Measurements from ENCODE around the gene CLDN3. TPM values are rescaled to one million over a fixed set of nuclear protein-coding genes. Genes with fewer than 3 reads are reported as not detected.
"Not testable (repeated sequence)": the region's sequence is repeated elsewhere in the genome, so short reads cannot be mapped to it uniquely, and the experiment has no call there.

Gene CLDN3
- polyA plus RNA-seq, 2 of the 4 experiments (the other 2 are of a cell fraction), result 1.7 to 2.0 TPM

DNA sequence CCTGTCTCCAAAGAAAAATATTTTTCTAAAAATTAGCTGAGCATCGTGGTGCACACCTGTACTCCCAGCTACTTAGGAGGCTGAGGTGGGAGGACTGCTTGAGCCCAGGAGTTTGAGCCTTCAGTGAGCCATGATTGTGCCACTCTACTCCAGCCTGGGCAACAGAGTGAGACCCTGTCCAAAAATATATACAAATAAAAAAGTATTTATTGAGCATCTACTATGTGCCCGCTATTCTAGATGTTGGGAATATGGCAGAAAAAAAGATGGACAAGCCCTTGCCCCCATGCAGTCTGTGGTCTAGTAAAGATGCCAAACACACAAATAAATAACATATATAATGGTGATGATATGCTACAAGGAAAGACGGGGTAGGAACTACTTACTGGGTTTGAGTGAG is 46.3 kb downstream of the CLDN3 start:
- ChIA-PET POLR2A (no interaction called here), CTCF (interaction anchor here (2.4 to 8.6 kb wide), 7 partner anchors 7 to 116 kb away, joined by 16 to 290 read pairs (median 62); partner anchors contain the start of genes MLXIPL and VPS37D)
- WGBS (ENCODE audit: missing lambda C conversion rate), result 91% methylated on average over 3 of the region's 3 CpGs
- TF ChIP-seq HOXA7 (CRISPR knock-in tag; IDR thresholded peaks at IDR 0.05), result no peak
- 0 out of 6 replicates have a peak overlapping the region, but pooled peaks of 1 of the 2 experiments have one; percentile 4 for H3K27ac ChIP-seq
- DNase-seq (ENCODE audit: low read depth in 1 of 2, low spot score in 1 of 2), result no peak
- H3K9me3 ChIP-seq, result no peaks in the 10 kb centered on the region
- no peak for ATAC-seq
- H3K4me1 ChIP-seq, result peaks cover 34% of the 10 kb centered on the region
- no peak overlapping the region for H3K4me3 ChIP-seq
- FAIRE-seq, result no peak
- H3K4me2 ChIP-seq, result no peak overlapping the region

DNA sequence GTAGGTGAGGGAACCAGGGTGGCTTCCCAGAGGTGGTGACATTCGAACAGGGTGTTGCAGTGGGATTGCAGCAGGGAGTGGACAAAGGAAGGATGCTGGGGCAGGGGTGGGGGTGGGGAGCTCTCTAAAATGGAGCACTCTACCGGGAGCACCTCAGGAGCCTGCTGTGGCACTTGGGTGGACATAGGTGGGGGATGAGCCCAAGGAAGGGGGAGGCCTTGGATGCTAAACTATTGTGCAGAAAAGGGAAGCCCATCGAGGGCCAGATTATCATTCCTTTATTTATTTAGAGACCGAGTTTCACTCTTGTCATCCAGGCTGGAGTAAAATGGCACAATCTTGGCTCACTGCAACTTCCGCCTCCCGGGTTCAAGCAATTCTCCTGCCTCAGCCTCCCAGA is 47.3 kb downstream of the CLDN3 start:
- ATAC-seq (no peak), FAIRE-seq (no peak), DNase-seq (ENCODE audit: low read depth in 1 of 2, low spot score in 1 of 2) (no peak)
- Histone ChIP-seq H3K4me3 (no peak overlapping the region), H3K27ac (peak overlapping the region; percentile 99 to 100), H3K9me3 (no peaks in the 10 kb centered on the region), H3K4me1 (peaks cover 35% of the 10 kb centered on the region), H3K4me2 (peak overlapping the region; percentile 50; the same call in 2 of the 3 replicates)
- POLR2A ChIA-PET, result interaction anchor here (1.0 to 1.8 kb wide), 2 partner anchors 16 to 18 kb away, joined by 3 to 6 read pairs; partner anchors contain the start of gene ABHD11
- CTCF ChIA-PET, result interaction anchor here (1.5 to 8.6 kb wide), 6 partner anchors 11 to 114 kb away, joined by 6 to 290 read pairs (median 74); partner anchors contain the start of gene VPS37D
- WGBS (ENCODE audit: missing lambda C conversion rate), result 74% methylated on average over 6 of the region's 6 CpGs
- TF ChIP-seq ZFP36 (IDR thresholded peaks at IDR 0.05; ENCODE audit: borderline replicate concordance, partially characterized antibody) (peak; percentile 8), MAFK (IDR thresholded peaks at IDR 0.05; ENCODE audit: partially characterized antibody) (no peak), JUN (IDR thresholded peaks at IDR 0.05) (no peak)

DNA sequence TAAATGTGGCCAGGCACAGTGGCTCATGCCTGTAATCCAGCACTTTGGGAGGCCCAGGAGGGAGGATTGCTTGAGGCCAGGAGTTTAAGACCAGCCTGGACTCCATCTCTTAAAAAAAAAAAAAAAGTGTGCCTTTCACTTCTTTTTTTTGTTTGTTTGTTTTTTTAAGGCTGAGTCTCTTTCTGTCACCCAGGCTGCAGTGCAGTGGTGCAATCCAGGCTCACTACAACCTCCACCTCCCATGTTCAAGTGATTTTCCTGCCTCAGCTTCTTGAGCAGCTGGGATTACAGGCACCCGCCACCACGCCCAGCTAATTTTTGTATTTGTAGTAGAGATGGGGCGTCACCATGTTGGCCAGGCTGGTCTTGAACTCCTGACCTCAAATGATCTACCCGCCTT is 47.9 kb downstream of the CLDN3 start:
- not testable (repeated sequence) for H3K4me3 ChIP-seq; ATAC-seq; FAIRE-seq; DNase-seq (ENCODE audit: low read depth in 1 of 2, low spot score in 1 of 2); H3K9me3 ChIP-seq
- Histone ChIP-seq H3K27ac (peak overlapping the region; percentile 99 to 100), H3K4me1 (peaks cover 41% of the 10 kb centered on the region), H3K4me2 (peak overlapping the region; percentile 50)
- CTCF ChIA-PET, result interaction anchor here (0.6 to 8.6 kb wide), 7 partner anchors 12 to 114 kb away, joined by 4 to 290 read pairs (median 62); partner anchors contain the start of gene VPS37D
- WGBS (ENCODE audit: missing lambda C conversion rate), result 70% methylated on average over 4 of the region's 4 CpGs
- POLR2A ChIA-PET, result interaction anchor here (1.8 kb wide), 1 partner anchor 17 kb away, joined by 6 read pairs; no protein-coding TSS in a partner anchor

DNA sequence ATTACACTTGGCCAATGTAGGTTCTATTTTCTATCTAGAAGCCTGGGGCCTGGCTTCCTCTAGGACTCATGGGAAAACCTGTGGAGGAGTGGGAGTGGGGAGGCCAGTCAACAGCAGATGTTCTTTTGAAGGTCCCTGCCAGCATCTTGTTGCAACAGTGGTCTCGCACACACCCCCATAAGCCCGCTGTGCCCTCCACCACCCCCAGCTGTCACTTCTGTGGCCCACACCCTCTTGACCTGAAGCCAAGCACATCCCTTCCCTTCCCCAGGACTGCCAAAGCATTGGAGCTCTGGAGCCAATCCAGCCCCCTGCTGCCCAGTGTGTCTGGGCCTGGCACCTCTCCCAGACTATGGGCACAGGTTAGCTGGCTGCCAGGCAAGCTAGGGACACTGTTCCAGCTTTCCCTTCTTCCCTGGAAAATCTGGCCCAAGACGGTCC is 48.7 kb downstream of the CLDN3 start:
- H3K9me3 ChIP-seq, result no peaks in the 10 kb centered on the region
- peak overlapping the region; percentile 99 to 100 for H3K27ac ChIP-seq
- FAIRE-seq, result no peak
- peaks cover 49% of the 10 kb centered on the region for H3K4me1 ChIP-seq
- POLR2A ChIA-PET, result interaction anchor here (1.8 kb wide), 1 partner anchor 16 kb away, joined by 6 read pairs; no protein-coding TSS in a partner anchor
- H3K4me2 ChIP-seq, result peak overlapping the region; percentile 50
- TF ChIP-seq SMC3 (IDR thresholded peaks at IDR 0.05) (0 out of 3 replicates have a peak, but pooled peaks have one; percentile 20), GATA3 (IDR thresholded peaks at IDR 0.05; ENCODE audit: borderline replicate concordance) (0 out of 2 replicates have a peak, but pooled peaks have one; percentile 22), RCOR1 (IDR thresholded peaks at IDR 0.05; ENCODE audit: low read depth, low read length) (no peak), CBX2 (IDR thresholded peaks at IDR 0.05; ENCODE audit: borderline replicate concordance, low read depth) (no peak), NPAS2 (CRISPR knock-in tag; IDR thresholded peaks at IDR 0.05; ENCODE audit: borderline replicate concordance) (no peak), JUN (IDR thresholded peaks at IDR 0.05) (no peak), TFCP2L1 (CRISPR knock-in tag; IDR thresholded peaks at IDR 0.05) (no peak), SREBF2 (IDR thresholded peaks at IDR 0.05) (no peak)
- TF ChIP-seq, protein P1, sequence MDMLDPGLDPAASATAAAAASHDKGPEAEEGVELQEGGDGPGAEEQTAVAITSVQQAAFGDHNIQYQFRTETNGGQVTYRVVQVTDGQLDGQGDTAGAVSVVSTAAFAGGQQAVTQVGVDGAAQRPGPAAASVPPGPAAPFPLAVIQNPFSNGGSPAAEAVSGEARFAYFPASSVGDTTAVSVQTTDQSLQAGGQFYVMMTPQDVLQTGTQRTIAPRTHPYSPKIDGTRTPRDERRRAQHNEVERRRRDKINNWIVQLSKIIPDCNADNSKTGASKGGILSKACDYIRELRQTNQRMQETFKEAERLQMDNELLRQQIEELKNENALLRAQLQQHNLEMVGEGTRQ (IDR thresholded peaks at IDR 0.05), result no peak
- TF ChIP-seq, protein P2, sequence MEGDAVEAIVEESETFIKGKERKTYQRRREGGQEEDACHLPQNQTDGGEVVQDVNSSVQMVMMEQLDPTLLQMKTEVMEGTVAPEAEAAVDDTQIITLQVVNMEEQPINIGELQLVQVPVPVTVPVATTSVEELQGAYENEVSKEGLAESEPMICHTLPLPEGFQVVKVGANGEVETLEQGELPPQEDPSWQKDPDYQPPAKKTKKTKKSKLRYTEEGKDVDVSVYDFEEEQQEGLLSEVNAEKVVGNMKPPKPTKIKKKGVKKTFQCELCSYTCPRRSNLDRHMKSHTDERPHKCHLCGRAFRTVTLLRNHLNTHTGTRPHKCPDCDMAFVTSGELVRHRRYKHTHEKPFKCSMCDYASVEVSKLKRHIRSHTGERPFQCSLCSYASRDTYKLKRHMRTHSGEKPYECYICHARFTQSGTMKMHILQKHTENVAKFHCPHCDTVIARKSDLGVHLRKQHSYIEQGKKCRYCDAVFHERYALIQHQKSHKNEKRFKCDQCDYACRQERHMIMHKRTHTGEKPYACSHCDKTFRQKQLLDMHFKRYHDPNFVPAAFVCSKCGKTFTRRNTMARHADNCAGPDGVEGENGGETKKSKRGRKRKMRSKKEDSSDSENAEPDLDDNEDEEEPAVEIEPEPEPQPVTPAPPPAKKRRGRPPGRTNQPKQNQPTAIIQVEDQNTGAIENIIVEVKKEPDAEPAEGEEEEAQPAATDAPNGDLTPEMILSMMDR (IDR thresholded peaks at IDR 0.05), result no peak
- CTCF ChIA-PET, result interaction anchor here (1.5 to 8.6 kb wide), 6 partner anchors 12 to 113 kb away, joined by 6 to 290 read pairs (median 74); partner anchors contain the start of gene VPS37D
- peak in 1 of 2 experiments; percentile 10; a peak in 1 of 6 replicates for ATAC-seq
- peak in 1 of 2 experiments; percentile 59 for DNase-seq (ENCODE audit: low read depth in 1 of 2, low spot score in 1 of 2)
- 17% methylated on average over 1 of the region's 3 CpGs for WGBS (ENCODE audit: missing lambda C conversion rate)
- no peak overlapping the region for H3K4me3 ChIP-seq

DNA sequence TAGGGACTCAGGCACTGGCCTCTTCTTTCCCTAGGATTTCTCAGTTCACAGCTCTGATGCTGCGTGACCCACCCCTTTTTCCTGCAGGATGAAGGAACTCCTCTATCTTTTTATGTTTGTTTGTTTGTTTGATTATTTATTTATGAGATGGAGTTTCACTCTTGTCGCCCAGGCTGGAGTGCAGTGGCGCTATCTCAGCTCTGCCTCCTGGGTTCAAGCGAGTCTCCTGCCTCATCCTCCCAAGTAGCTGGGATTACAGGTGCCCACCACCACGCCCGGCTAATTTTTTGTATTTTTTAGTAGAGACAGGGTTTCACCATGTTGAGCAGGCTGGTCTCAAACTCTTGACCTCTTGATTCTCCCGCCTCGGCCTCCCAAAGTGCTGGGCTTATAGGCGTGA is 49.6 kb downstream of the CLDN3 start:
- DNase-seq (ENCODE audit: low read depth in 1 of 2, low spot score in 1 of 2); H3K9me3 ChIP-seq; H3K4me3 ChIP-seq; ATAC-seq; FAIRE-seq: not testable (repeated sequence)
- Histone ChIP-seq H3K4me2 (peak overlapping the region; percentile 100), H3K4me1 (peaks cover 53% of the 10 kb centered on the region), H3K27ac (peak overlapping the region; percentile 99 to 100)
- ChIA-PET POLR2A (interaction anchor here (1.3 to 1.8 kb wide), 2 partner anchors 15 to 108 kb away, joined by 3 to 27 read pairs; no protein-coding TSS in a partner anchor), CTCF (interaction anchor here (0.6 to 8.6 kb wide), 10 partner anchors 9 to 347 kb away, joined by 3 to 290 read pairs (median 4); partner anchors contain the start of gene VPS37D)
- 95% methylated on average over 9 of the region's 9 CpGs for WGBS (ENCODE audit: missing lambda C conversion rate)
